GM21528 (cell line): ENCODE measurements around the gene CDK11B.

Experiments
- ATAC-seq: cut with Tn5 transposase; IDR thresholded peaks from one replicate; pipeline ENCODE4 v1.9.1; 2021; ENCODE audit warnings: mild to moderate bottlenecking, moderate library complexity; ENCODE audit not compliant: unreplicated experiment, low FRiP score

CDK11B gene

DNA sequence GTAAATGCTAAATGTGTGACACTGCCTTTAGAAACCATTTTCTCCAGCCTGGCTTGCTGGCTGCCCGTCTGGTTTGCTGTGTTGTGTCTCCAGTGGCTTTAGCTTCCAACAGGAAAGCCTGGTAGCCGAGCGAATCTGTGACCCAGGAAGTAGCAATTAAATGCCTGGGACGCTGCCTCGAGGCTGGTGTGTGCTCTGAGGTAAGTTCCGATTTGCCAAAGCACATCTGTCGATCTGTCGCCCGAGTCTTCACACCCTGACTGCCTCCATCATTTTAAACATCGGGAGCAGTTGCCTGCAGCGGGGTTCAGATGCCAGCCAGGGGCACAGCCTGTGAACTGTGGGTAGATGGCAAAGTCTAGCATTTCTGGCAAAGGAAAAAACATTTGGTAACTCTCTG is 41.3 kb downstream of the CDK11B start:
- no peak for ATAC-seq

DNA sequence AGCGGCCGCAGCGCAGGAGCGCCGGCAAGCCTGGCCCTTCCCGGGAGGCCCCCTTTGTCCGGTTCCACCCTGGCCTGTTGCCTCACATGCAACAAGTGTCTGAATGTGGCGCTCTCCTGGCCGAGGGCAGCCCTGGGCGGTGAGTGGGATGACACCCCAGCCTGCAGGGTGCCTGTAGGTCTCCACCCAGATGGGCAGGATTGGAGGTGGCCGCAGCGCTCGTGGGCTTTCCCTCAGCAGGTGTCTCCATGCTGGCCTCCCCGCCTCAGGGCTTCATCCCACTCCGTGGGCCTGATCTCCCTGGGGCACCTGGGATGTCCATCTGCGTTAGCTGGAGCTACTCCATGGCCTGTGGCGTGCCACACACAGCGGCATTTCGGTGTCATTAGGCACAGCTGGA is 42.0 kb downstream of the CDK11B start:
- no peak for ATAC-seq

DNA sequence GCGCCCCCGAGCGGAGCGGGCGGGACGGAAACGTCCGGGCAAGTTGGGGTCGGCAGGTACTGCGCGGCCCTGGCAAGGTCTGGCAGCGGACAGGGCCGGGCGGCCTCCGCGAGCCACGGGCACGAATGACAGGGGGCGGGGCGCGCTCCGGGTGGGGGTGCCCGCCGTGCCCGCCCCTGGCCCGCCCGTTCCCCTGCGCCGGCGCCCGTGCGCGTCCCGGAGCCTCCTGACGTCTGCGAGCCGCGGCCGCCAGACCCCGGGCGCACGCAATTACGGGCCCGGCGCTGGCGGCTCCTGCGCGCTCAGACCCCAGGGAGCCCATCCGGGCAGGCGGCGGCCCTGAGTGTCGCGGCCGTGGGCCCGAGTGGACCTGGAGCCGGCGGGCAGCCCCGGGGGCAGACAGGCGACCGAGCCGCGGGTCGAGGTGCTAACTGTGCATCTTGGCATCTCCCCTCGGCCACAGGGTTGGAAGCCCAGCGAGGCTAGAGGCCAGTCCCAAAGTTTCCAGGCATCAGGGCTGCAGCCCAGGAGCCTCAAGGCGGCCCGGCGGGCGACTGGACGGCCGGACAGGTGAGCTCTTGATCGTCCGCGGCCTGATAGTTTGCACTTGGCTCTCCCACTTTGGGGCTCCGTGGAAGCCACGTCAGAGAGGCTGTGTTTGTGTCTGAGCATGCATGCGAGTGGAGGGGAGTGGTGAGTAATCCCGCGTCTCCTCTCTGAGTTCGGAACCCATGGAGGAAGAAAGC is 42.6 kb downstream of the CDK11B start:
- ATAC-seq: peak; percentile 20

GRCh38 chr1:1615256-1616044 is 43.4 kb downstream of the CDK11B start, which contains the start of gene MIB2:
TSS of gene MIB2 (plus strand) at chr1:1615500. CDS start at chr1:1623453, 7,953 bp downstream.
- peak; percentile 80 for ATAC-seq

DNA sequence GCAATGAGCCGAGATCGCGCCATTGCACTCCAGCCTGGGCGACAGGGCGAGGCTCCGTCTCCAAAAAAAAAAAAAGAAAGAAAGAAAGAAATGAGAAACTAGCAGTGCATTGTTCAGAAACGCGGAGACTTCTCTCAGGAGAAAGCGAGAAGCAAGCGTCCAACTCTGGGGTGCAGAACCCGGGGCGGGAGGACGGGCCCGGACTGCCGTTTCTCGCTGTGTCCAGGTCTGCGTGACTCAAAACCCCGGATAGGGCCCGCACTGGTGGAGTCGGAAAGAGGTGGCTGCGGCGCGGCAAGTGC is 43.9 kb downstream of the CDK11B start:
- no peak for ATAC-seq

DNA sequence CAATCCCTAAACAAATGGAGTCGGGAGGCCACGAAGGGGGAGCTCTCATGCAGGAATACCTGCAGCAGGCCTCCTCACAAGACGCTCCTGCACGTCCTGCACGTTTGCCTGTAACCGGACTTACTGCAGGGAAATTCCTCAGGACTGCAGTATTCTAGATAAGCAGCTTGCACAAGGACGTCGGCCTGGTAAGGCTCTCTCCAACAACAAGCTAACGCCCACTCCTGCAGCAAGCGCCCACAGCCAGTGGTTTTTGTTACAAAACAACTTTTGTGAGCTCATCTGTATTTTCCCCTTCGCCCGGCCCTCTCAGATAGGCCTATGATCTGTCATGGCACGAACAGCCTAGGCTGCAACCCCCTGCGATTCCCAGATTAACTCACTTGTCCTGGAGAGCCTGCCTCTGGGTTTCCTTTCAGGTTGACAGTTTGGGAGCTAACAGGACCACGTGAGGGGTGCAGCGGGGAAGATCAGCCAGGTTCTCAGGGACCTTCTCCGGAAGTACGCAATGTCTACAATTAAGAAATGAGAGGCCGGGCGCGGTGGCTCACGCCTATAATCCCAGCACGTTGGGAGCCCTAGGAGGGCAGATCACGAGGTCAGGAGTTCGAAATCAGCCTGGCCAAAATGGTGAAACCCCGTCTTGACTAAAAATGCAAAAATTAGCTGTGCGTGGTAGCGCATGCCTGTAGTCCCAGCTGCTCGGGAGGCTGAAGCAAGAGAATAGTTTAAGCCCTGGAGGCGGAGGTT is 44.4 kb downstream of the CDK11B start:
- ATAC-seq: peak; percentile 0

DNA sequence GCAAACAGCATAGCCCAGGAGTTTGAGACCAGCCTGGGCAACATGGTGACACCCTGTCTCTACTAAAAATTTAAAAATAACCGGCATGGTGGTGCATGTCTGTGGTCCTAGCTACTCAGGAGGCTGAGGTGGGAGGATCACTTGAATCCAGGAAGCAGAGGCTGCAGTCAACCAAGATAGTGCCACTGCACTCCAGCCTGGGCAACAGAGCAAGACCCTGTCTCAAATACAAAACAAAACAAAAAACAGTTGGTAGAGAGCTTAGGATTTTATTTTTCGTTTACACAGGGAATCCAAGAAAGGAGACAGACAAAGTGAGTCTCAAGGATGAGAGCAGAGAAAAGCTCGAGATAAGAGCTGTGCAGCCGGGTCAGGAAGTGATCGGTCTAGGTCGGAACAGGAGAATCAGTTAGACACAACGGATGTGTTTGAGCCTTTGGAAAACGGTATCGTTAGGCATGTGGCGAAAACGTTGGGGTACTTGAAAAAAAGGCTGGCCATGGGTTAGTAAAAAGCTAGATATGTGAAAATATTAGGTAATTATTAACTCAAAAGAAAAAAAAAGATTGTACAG is 45.2 kb downstream of the CDK11B start:
- ATAC-seq: no peak

DNA sequence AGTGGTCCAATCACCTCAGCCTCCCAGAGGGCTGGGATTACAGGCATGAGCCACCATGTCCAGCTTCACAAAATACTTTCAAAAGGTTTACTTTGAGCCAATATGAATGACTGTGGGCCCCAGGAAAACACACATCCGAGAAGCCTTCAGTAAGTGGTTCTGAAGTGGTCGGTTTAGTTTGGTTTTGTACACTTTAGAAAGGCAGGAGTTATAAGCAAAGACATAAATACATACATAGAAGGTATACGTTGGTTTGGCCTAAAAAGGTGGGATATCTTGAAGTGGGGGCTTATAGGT is 46.8 kb downstream of the CDK11B start:
- no peak for ATAC-seq

- ATAC-seq: no peak
These were observed 48.0 kb downstream of the CDK11B start for GRCh38 chr1:1610796-1611195.

DNA sequence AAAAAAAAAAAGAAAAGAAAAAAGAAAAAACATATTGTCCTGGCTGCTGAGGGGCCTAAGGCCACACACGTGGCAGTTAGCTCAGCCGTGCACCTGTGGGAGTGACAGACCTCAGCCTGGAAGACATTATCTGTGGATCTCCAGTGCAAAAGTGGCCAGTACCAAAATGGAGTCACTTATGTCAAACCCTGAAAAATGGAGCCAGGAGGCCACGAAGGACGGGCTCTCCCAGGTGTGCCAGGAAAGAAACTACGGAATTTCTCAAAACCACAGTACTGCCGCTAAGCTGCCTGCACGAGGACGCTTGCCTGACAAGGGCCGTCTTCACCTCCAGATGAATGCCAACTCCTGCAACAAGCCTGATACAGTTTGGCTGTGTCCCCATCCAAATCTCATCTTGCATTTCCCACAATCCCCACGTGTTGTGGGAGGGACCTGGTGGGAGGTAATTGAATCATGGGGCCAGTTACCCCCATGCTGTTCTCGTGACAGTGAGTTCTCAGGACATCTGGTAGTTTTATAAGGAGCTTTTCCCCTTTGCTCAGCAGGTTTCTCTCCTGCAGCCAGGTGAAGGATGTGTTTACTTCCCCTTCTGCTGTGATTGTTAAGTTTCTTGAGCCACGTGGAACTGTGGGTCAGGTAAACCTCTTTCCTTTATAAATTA is 48.9 kb downstream of the CDK11B start:
- no peak for ATAC-seq

- ATAC-seq: no peak
These were observed 52.6 kb downstream of the CDK11B start for GRCh38 chr1:1606232-1606631.

- no peak for ATAC-seq
These were observed 53.1 kb downstream of the CDK11B start for GRCh38 chr1:1605724-1606123.

DNA sequence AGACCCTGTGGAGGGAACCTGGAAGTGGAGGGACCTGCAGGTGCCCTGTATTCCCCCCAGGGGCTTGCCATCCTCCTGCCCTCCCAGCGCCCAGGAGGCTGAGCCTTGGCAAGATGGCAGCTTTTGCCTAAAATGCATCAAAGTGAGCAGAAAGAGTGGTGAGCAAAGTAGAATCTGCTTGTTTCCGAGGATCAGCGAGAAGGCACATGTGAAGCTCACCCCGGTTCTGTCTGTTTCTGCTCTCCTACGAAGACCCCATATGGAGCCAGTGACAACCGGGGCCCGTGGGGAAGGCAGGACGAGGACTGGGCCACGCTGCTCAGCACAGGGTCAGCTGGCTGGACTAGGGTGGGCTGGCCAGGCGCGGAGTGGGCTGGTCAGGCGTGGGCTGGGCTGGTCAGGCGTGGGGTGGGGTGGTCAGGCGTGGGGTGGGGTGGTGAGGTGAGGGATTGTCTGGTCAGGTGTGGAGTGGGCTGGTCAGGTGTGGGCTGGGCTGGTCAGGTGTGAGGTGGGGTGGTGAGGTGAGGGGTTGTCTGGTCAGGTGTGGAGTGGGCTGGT is 53.7 kb downstream of the CDK11B start:
- ATAC-seq: no peak

- no peak for ATAC-seq
These were observed 54.3 kb downstream of the CDK11B start for GRCh38 chr1:1604374-1605033.

GRCh38 chr1:1603671-1604373 is 55.0 kb downstream of the CDK11B start:
- no peak for ATAC-seq

- ATAC-seq: no peak
These were observed 55.8 kb downstream of the CDK11B start for GRCh38 chr1:1602968-1603506.

DNA sequence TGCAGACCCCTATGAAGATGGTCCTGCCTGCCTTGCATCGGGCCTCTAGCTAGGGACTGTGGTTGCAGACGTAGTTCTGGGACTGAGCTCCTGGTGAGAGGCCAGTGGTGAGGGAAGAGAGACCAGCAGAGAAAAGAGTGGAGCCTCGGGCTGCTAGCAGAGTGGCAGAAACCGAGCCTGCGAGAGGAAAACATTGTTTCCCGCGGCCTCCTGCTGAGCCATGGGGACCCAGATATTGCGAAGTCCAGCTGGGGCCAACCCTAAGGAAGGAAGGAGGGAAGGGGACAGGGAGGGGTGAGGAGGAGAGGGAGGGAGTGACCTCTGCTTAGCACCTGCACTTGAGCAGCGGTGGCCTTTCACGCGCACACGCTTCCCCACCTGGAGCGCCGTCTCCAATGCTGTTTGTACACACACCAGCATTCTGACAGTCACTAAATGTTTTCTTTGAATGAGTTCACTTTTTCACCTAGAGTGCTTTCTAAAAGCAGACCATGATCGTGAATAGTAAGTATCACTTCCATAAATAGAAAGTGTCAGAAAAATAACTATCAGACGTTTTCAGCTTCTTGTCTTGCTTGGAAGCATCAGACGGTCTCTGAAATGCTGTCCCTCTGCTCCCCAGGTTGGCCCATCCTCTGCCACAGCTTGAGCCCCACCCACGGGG is 56.4 kb downstream of the CDK11B start:
- no peak for ATAC-seq

- no peak for ATAC-seq
These were observed 57.1 kb downstream of the CDK11B start for GRCh38 chr1:1601564-1602303.
